Fibroblast of mammary gland (primary cell): Measurements from ENCODE around the gene SEC61A2.

ENCODE experiments used
- DNase-seq: peaks from one replicate; pipeline ENCODE4 v3.0.0-alpha.2; 2010; ENCODE audit warnings: low read depth
- H3K4me3 ChIP-seq: 2 replicates; pipeline ENCODE4 v1.5.1; 2011; ENCODE audit warnings: low read depth, mild to moderate bottlenecking, low read length, moderate library complexity; ENCODE audit not compliant: control insufficient read depth
- CTCF ChIP-seq: conservative IDR thresholded peaks from 2 replicates; pipeline ENCODE4 v1.5.1; 2011; ENCODE audit warnings: low read depth, low read length, inconsistent platforms; ENCODE audit not compliant: control insufficient read depth, insufficient read depth

The SEC61A2 gene

GRCh38 chr10:12195281-12195602 is 65.8 kb downstream of the SEC61A2 start:
- H3K4me3 ChIP-seq: peak overlapping the region; percentile 97
- no peak for DNase-seq
- no peak for TF ChIP-seq CTCF

- no peak for TF ChIP-seq CTCF
- peak; percentile 89 for DNase-seq
- peak within 1 kb of the TSS; percentile 97 for H3K4me3 ChIP-seq
Observed at GRCh38 chr10:12195603-12196506, 66.4 kb downstream of the SEC61A2 start, which contains the start of the genes CDC123 and NUDT5. Gene CDC123, plus strand, starts transcription at chr10:12196188. Its CDS starts 58 bp downstream, at chr10:12196246. Gene NUDT5, minus strand, starts transcription at chr10:12195891. Its CDS starts 9,600 bp downstream, at chr10:12186291.

GRCh38 chr10:12196531-12197211 is 67.2 kb downstream of the SEC61A2 start:
- no peak for DNase-seq
- peak overlapping the region; percentile 97 for H3K4me3 ChIP-seq
- TF ChIP-seq CTCF: no peak

- H3K4me3 ChIP-seq: no peak overlapping the region
- DNase-seq: no peak
- no peak for TF ChIP-seq CTCF
Observed at GRCh38 chr10:12198156-12198555, 68.7 kb downstream of the SEC61A2 start.

- H3K4me3 ChIP-seq: no peak overlapping the region
- DNase-seq: no peak
- TF ChIP-seq CTCF: no peak
Observed at GRCh38 chr10:12200850-12201249, 71.4 kb downstream of the SEC61A2 start.

- no peak for TF ChIP-seq CTCF
- DNase-seq: no peak
- no peak overlapping the region for H3K4me3 ChIP-seq
Observed at GRCh38 chr10:12201543-12201942, 72.1 kb downstream of the SEC61A2 start.
